ENCODE measurements around the gene MAP2.

Gene MAP2

DNA sequence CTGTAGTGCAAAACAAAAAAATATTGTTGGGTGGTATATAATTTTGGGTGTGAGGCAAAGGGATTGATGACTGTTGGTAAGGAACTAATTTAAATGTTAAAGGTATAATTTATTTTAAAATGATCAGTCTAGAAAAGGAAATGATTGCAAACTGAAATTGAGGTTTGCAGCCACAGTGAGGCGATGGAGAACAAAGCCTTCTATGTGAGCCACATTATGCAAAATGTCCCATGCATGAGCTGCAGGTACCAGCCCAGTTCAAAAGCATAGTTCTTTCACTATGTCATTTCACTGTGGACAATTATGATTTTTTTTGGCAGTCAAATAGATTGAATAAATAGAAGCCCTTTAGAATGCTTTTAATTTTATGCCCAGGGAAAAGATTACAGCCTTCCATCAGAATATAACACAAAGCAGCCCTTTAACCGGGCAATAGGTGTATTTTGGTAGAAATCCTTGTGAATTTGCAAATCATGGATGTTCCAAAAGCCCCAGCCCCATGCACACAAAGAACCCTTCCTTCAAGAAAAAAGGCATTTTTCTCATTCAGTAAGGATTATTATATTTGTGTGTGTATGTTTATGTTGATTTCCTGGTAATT is 1.7 kb downstream of the MAP2 start:
- peak; percentile 55 for DNase-seq

DNA sequence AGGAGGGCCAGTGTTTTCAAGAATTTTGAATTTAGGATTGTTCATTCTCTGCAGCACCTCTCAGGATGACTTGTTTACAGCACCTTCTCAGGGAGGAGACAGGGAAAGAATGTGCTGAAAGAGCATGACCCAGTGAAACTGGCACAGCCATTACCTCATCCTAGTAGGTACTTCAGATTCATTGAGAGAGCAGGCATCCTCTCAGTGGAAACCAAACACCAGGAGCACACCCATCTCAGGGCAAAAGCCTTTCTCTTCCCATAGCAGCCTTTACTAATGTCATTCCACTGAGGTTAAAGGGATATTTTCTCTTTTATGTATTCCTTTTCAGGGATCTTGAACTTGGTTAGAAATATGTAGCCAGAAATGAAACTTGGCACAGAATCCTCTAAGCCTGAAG is 2.6 kb downstream of the MAP2 start:
- peak; percentile 65 for DNase-seq

DNA sequence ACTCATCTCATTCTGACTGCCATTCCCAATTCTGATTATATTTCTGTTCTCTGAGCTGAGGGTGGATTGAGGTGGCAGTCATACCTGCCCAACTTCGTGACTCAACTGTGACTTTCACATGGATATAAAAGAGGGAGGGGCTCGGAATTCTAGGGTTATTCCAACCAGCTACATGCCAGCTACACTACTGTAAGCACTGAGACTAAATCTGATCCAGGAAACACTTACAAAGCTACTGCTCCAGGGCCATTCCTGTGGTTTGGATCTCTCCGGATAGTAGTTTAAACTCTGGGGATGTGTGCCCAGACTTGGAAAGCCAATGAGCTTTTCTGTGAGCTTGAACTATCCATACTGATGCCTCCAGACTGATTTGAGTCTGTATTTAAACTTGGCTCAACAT is 7.9 kb downstream of the MAP2 start:
- DNase-seq: no peak

DNA sequence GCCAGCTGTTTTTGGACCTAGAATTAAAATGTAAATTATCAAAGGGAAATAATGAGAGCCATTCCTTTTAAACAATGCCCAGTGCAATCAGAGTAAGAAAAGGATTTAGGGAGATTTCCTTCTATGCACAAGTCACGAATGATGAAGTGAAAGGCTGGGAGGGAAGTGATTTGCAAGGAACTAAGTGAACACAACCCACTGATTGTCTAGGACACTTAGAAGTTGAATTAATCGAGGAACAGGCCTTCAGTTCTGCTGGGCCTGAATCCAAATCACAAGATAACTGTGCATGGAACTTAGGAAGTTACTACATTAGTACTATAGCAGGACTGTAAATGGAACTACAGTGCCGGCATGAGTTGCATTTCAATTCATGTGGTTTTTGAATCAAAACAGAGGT is 17.7 kb downstream of the MAP2 start:
- DNase-seq: no peak

DNA sequence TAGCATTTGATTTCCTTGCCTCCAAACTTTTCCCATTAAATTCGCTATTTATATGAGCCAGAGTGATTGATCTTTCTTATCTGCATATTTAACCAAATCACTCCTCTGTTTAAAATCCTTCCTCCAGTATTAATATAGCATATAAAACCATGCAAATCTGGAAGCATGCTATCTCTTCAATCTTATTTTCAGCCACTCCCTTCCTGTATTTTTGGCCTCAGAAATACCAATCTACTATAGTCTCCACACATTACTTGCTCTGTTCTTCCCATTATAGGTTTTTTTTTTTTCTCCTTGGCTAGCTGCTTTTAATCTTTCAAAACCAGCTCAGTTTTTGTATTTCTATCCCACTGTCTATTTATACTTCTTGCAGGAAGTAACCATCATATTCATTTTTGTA is 19.1 kb downstream of the MAP2 start:
- DNase-seq: no peak

DNA sequence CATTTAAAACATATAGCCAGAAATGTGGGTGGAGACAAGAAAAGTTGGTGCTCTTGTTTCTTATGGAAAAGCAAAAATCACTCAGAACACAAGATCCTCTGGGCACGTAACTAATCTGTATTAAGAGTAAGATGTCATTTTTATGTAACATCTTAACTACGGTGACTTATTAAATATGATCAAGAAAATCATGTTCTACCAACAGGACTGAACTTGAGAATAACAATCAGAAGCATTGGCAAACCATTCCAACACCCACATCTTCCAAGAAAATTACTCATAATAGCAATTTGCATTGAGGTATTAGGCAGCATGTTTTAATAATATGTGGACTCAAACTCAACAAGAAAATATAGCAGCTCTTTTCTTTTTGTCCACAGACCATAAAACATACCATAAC is 21.6 kb downstream of the MAP2 start:
- no peak for DNase-seq

DNA sequence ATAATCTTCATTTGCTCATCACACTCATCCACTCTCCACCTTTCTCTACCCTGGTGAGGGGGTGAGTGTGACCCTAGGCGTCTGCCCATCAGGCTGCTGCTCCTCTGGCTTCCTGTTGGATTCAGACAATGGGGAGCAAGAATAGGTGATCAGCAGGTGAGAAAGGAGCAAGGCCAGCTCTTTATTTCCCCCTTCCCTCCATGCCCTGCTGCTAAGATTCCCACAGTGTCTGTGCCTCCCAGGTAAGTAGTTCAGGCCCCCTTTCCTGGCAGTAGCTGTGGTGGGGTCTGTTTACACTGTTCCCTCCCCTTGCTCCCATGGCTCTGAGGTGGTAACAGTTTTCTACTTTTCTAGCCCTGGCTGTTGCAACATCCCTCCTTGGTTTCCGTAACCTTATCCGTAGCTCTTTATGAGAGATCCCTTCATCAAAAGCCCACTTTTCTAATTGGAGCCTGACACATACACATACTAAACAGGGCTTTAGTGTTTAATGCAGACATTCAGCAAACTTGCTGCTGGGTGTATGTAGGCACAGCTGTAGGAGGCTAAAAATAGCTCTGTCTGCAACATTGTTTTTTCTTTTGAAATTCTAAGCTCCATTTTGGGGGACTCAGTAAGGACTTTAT is 27.5 kb downstream of the MAP2 start:
- peak; percentile 46 for DNase-seq

DNA sequence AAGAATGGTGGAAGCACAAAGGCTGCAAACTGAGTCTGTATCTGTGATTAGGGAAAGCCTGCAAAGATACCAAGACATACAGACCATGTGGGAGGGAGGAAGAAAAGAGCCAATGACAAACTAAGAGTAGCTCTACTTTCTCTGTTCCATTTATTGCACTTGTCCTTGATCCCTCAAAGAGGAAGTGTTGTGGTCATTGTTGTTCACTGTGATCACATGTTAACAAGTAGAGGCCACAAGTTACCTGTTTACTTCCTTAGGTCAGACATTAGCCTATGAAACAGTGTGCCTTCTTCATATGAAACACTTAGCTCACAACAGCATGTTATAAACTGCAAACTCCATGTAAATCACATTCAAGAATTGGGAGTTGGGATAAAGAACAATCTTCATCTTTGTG is 32.6 kb downstream of the MAP2 start:
- no peak for DNase-seq

DNA sequence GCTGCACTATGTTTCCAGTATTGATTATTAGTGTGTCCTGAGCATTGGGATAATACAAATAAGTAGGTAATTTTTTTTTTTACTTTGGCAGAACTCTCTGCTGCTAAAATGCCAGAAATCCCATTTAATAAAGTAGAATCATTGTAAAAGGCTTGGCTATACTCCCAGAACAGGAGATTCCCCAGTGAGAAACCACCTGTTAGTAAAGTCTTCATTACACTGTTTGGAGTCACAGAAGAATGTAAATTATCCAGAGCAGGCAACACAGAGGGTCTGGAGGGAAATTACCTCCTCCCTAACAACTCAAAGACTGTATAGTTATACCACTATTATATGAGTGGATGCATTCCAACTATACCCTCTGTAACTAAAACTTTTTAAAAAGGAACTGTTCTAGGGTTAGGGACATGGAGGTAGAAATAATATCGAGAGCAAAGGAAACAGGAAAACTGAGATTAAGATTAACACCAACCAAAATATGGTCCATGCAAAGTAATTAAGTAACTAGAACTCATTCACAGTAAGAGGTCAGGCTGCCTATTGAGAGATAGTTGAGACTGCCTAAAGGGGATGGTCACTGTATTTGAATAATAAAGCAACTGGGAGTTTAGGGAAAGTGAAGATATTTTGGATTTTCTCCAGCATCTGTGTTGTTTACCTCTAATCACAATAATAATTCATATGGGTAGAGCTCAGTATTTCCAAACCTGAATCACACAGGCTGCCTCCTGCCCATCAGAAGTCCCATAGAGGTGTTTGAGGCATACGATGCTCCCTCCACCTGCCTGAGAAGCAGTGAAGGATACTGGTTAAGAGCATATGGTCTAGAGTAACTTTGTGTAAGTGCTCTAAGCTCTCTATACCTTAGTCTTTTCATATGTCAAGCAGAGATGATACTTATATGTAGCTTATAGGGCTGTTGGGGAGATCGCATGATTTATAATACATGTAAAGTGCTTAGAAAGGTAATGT is 34.4 kb downstream of the MAP2 start:
- no peak for DNase-seq

DNA sequence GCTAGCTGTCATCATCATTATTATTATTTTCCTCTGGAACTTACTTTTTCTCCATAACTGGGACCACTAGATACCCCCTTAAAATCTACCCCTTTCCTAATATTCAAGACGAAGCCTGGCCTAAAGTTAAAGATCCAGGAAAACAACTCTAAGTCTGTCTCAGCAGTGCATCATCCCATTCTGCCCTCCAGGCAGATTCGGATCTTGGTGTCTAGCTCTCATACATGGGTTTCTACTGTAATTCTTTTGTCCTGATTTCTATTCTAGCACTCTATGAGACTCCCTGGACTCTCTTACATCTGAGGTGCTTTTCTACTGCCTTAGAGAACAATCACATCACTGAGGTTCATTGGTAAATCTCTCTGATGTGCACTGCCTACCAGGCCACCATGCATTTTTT is 35.5 kb downstream of the MAP2 start:
- no peak for DNase-seq

DNA sequence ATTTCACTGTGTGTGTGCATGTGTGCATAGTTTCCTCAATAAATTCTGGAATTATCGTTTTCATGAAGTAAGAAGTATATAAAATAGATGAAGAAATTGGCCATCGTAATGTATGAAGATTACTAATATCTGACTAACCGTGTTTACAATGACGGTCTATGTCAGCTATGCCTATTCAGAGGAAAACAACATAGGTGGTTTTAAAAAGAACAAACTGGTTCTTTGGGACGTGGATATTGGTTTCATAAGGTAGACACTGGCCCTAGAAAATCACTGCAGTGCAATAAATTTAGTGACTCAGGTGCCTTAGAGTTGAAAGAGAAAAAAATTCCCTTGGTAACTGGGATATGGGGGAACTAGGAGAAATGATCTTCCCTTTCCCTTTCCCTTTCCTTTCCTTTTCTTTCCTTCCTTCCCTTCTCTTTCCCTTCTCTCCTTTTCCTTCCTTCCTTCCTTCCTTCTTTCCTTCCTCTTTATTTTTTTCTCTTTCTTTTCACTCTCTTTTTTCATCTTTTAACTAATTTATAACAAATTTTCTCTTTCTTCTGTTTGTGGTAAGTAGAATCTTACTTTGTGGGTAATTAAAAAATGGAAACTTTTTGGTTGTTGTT is 36.4 kb downstream of the MAP2 start:
- DNase-seq: no peak

DNA sequence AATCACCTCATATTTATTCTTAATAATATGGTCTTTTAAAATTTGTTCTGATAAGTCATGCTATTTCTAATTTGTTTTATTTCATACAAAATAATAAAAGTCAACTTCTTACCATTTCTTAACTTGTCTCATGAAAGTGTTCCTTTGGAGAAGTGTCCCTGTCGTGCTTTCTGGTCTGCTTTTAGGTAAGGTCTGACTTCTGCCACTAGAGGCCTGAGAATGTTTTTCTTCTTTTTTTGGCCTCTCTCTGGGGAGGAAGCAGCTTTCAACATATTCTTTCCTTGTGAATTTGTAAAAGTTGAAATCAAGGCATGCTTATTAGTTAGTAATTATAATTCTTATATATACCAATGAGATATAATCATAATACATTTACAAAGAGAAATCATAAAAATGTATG is 39.4 kb downstream of the MAP2 start:
- no peak for DNase-seq

DNA sequence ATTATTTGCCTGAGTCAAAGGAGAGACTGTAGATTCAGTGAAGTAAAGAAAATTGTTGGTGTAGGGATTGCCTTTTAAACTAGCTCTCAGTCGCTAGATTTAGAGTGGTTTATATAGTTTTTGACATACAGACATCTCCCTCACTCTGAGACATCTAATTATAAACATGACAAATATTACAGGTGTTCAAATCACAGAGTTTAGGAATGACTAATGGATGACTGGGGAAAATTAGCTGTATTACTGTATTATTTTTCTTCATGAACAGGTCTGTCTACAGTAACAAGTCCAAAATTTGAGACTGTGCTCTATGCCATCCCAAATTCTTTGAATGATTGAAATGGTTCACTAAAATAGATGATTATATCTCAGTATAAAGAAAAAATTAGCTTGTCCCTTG is 40.0 kb downstream of the MAP2 start:
- DNase-seq: no peak

DNA sequence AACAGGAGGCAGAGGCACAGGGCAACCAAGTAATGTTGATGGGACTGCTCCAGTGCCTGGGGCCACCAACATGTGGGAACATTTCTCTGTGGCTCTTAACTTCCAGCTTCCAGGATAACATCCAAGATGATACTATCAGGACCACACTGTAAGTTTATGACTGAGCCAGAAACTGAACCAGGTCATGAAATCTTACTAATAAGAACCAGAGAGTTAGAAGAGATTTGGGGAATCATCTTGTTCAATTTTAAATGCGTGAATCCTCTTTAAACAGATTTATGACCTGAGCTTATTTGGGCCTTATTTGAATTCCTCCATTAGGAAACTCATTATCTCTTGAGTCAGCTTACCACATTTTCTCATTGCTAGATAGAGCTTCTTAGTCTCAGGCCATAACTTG is 45.0 kb downstream of the MAP2 start:
- no peak for DNase-seq

DNA sequence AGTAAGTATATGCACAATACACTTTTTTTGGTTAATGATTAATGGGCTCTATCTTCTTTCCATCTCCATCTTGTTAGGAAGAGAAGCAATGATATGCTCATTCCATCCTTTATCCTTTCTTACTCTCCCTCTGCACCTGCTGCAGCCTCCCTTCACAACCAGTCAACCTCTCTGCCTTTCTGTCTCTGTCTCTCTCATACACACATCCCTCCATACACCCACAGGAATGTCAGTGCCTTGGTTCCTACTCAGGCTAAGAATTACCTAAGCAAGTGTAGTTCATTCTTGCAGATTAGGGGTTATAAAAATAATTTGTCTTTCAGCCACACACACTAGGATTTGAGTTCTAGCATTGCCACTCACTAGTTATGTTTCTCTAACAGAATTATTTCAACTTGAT is 45.6 kb downstream of the MAP2 start:
- DNase-seq: no peak

DNA sequence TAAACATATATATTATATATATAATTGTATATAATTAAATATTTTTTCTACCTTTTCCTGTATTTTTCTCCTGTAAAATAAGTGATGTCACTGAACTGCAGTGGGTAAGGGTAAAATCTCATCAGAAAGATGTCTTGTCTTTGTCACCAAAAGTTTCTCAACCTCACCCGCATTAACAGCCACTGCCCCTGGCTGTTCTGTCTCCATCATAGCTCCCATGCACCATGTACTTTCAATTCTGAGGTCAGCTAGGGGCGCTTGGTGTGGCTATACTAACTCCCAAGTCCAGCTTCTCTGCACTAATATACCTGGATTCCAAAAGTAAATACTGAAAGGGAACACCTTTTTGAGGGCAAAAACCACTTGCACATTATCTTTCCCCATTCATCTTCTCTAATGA is 46.6 kb downstream of the MAP2 start:
- no peak for DNase-seq

DNA sequence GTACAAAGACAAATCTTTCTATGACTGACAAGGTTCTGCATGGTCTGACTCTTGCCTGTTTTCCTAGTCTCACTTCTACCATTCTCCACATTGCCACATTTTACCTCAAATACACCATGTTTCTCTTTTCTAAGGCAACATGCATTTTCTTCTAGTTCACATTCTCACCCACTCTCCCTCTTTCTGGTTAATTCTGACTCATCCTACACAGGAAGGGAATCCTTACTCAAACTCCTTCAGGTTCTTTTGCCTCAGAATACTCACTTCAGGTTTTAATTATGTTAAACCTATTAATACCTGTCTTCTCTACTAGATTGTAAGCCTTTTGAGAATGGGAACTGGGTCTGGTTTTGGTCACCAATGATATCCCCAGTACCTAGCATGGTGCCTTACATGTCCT is 47.2 kb downstream of the MAP2 start:
- no peak for DNase-seq

DNA sequence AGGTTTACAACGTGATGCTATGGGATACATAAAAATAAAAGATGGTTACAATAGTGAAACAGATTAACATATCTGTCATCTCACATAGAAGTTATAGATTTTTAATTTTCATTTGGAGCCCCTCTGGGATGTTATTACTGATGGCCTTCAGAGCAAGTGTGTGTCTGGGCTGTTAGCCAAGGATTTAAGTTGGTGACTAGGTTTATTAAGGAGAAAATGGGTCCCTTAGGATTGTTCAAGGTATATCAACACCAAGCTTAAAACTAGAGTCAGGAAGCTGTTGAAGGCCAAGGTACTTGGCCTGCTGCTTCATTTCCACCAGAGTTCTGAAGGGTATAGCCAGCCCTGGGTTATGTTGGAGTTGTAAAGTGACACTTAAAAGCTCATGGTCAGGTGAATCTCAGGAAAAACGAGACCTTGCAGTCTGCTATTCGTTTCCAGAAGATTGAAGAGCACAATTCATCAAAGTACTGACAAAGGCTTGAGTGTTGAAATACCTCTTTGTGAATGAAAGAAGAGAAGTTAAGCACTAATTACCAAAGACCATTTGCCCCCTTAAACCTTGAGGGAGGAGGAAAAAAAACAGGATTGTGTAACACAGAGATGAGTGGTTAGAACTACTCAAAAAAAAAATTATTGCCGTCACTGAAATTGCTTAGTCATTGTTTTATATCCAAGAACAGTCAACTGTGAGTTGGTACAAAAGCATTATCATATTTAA is 48.4 kb downstream of the MAP2 start:
- peak; percentile 65 for DNase-seq

DNA sequence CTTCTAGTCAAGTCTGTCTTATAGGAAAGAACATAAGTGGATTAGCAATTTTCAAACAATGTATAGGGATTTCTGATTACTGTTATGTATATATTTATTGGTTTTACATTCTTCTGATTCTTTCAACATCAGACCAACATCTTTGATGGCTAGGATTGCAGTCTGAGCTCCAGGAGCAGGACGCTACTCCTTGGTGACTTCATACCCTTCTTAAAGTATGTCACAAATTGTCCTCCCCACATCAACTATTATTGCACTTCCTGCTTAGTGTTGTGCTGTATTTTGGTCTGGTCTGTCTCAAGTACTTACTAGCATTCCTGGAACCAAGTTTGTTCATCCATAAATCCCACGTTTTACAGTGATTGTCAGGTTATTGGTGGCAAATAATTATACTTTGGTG is 49.0 kb downstream of the MAP2 start:
- no peak for DNase-seq

DNA sequence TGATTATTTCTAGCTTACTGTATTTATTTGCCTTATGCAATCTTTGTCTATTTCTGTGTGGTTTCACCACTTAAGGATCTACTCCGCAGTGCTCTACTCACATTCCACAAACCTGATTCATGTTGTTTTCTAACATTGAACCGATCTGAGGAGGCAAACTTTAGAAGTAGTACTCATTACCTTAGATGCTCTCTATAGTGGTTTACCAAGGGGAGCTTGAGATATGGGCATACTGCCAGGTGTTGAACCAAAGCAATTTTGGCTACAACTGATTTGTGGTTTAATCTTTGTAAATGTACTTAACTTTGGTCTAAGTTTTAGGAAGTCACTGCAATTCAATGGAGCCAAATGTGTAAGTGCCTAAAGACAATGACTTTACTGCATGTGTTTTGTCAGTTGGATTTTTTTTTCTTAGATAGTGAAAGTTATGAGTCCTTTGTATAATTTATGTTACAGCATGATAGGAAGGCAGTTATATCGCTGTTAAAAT is 50.1 kb downstream of the MAP2 start:
- peak; percentile 48 for DNase-seq

DNA sequence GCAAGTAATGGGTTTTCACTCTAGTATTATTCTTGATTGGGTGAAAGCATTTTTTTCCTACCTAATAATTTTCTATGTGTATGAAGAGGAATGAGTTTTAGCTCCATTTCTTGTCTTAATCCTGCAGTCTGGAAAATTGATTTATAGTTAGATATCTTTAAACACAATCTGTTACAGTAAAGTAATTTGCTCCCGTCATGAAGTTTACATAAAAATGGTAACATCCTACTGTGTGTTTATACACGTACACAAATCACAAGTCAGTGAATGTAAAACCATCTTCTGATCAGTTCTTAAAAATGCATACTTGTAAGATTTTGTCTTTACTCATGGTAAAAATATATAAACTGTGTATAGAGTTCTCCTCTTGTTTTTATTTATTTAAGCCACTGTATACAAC is 51.1 kb downstream of the MAP2 start:
- no peak for DNase-seq

DNA sequence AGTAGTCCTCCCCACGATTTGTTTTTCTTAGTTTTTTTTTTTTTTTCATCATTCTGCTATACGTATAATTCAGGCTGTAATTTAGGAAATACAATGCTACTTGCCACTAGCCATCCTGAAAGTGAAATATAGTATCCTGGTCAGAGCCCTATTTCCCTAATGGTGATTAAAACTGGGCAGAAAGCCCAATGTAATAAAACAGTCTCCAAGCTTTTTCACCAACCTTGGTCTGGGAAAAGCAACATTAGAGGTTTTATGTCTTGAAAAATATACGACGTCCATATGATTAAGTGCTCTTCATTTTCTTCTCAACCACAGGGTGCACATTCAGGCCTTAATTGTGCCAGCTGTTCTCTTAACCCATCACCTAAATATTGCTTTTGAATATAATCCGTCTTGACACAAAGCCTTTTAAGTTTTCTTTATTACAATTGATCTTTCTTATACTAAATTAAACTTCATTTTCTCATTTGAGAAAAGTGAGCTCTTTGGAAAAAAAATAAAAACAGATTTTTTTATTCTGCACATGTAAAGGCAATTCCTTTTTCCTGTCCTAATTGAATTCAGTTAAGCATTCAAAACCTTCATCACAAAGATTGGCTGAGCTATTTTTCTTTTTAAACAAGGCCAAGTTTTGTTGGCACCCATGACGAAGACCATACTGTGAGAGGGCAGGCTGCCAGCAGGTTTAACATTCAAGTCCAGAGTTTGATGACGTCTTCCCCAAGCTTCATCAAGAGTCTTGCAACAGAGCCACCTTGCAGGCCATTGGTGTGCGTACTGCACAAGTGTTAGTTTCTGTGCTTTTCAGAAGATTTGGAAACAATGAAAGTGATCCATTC is 52.7 kb downstream of the MAP2 start:
- peak; percentile 16 for DNase-seq

Data from NCI-H2107 (cell line).